Neuron (in vitro differentiated cells): ENCODE results near the gene ZC2HC1B.

Experiments used
- H2AFZ ChIP-seq: one replicate; pipeline ENCODE4 v1.6.1; 2013; ENCODE audit warnings: low read depth, mild to moderate bottlenecking, inconsistent platforms, low read length, moderate library complexity
- H3K27me3 ChIP-seq: one replicate; pipeline ENCODE4 v1.6.1; 2013; ENCODE audit warnings: low read length; ENCODE audit not compliant: insufficient read depth
- H3K36me3 ChIP-seq: one replicate; pipeline ENCODE4 v1.6.1; 2013; ENCODE audit warnings: low read length; ENCODE audit not compliant: insufficient read depth
- H3K4me1 ChIP-seq: one replicate; pipeline ENCODE4 v1.6.1; 2013; ENCODE audit warnings: low read length; ENCODE audit not compliant: insufficient read depth
- H3K4me3 ChIP-seq: 2 replicates; pipeline ENCODE4 v1.5.1; 2013; ENCODE audit warnings: mild to moderate bottlenecking, low read length, moderate library complexity
- H3K9me3 ChIP-seq: one replicate; pipeline ENCODE4 v1.6.1; 2013; ENCODE audit warnings: low read length

The ZC2HC1B gene, protein sequence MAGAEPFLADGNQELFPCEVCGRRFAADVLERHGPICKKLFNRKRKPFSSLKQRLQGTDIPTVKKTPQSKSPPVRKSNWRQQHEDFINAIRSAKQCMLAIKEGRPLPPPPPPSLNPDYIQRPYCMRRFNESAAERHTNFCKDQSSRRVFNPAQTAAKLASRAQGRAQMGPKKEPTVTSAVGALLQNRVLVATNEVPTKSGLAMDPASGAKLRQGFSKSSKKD

DNA sequence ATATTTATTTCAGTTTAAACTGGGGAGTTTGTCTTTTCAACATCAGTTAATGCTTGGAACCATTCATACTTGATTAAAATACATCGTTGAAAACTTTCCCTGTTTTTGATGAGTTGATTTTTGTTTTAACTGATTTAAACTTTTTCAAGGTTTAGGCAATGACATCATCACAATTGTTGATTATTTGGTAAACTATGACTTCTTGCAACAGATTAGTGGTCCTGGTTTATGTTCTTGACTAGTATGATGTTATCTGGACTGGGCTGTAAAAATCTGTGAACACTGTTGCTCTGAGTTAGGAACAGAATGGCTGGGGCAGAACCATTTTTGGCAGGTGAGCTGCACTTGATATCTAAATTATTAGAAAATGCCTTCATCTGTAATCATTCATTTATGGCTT, at the start of gene ZC2HC1B:
TSS of gene ZC2HC1B (plus strand) at position 241 of the 400 bp plus-strand sequence. CDS start at position 307, 66 bp downstream.
- H2AFZ ChIP-seq, result no peak within 1 kb of the TSS
- H3K4me1 ChIP-seq, result no peaks in the 10 kb centered on the region
- H3K36me3 ChIP-seq, result peaks cover 41% of the 10 kb centered on the region
- H3K9me3 ChIP-seq, result peaks cover 1% of the 10 kb centered on the region
- H3K4me3 ChIP-seq, result no peak within 1 kb of the TSS
- no peaks in the 10 kb centered on the region for H3K27me3 ChIP-seq

DNA sequence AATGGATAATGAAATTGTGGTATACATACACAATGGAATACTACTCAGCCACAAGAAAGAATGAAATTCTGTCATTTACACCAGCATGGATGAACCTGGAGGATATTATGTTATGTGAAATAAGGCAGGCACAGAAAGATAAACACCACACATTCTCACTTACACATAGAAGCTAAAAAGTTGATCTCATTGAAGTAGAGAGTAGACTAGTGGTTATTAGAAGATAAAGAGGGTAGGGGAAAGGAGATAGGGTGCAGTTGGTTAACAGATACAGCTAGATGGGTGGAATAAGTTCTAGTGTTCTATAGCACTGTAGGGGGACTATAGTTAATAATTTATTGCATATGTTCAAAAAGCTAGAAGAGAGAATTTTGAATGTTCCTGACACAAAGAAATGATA, 46.7 kb upstream of the ZC2HC1B start:
- Histone ChIP-seq H3K27me3 (no peaks in the 10 kb centered on the region), H3K9me3 (no peaks in the 10 kb centered on the region), H3K36me3 (no peaks in the 10 kb centered on the region), H3K4me3 (no peak overlapping the region), H2AFZ (no peak overlapping the region), H3K4me1 (peaks cover 4% of the 10 kb centered on the region)

DNA sequence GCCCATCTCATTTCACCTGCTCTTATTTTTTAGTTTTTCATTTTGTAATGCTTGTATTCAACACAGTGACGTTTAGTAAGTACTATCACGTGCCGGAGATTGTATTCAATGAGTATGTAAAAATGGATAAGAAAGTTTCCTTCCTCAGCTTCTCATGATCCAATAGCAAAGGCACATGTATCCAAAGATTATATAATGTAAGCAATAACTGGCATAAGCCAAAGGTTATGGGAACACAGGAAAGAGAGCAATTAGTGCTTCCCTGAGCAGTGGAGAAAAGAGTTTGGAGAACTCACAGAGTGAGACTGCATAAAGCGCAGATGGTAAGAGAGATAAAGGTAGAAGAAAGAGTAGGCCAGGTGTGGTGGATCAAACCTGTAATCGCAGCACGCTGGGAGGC, 42.9 kb upstream of the ZC2HC1B start:
- Histone ChIP-seq H3K9me3 (no peaks in the 10 kb centered on the region), H3K36me3 (peaks cover 3% of the 10 kb centered on the region), H3K4me1 (no peaks in the 10 kb centered on the region)

DNA sequence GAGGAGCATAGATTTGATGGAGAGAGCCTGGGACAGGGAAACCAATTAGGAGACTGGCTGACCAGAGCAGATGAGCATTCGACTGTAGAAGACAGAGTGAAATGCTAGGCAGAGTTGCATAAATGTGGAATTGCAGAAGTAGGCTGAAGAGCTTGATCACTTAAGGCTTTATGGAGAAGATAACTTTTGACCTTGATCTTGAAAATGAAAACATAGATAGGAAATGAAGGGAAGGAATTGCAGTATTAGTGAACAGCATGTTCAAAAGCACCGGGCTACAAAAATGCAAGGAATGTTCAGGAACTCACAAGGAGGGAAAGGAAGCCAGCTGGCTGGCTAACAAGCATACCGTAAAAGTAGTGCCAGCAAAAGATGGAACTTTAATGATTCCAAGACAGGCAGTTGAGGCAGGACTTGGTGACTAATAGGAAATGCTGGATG, 41.7 kb upstream of the ZC2HC1B start:
- H3K4me1 ChIP-seq, result no peaks in the 10 kb centered on the region
- peaks cover 3% of the 10 kb centered on the region for H3K36me3 ChIP-seq
- no peak overlapping the region for H3K4me3 ChIP-seq
- no peak overlapping the region for H2AFZ ChIP-seq
- H3K27me3 ChIP-seq, result no peaks in the 10 kb centered on the region
- no peaks in the 10 kb centered on the region for H3K9me3 ChIP-seq

More for the DNA sequence above, 42.9 kb upstream of the ZC2HC1B start:
- Histone ChIP-seq H3K4me3 (no peak overlapping the region), H3K27me3 (no peaks in the 10 kb centered on the region), H2AFZ (no peak overlapping the region)

DNA sequence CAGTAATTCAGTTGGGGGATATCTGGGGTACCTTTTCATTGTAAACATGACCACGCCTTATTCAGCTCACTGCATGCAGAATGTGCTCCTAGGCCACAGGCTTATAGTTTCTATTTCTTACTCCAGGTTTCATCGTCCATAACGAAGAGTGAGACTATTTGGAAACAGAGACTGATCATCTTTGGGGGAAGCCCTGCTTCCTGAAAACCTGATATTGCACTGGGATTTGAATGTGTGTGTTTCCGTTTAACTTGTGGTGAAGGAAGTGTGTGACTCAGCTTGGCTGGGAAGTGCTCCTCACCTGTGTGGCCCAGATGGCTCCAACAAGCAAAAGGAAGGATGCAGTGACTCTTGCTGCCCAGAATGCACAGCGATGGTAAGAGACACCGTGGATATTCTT, 40.7 kb upstream of the ZC2HC1B start:
- no peaks in the 10 kb centered on the region for H3K4me1 ChIP-seq
- H3K36me3 ChIP-seq, result peaks cover 3% of the 10 kb centered on the region
- H3K4me3 ChIP-seq, result no peak overlapping the region

DNA sequence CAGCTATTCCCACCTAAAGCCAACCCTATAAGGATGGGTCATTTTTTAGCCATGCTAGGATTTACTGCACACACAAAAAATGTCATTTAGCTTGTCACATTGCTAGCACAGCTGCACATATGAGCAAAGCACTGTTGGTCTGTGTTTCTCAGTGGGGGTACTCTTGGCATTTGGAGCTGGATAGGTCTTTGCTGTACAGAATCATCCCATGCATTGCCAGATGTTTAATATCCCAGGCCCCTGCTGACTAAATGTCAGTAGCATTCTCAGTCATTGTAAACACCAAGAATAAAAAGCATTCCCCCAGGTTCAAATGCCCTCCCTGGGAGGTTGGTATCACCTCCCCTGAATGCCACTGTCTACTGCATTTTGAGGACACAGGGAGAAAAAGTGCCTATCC, 35.7 kb upstream of the ZC2HC1B start:
- Histone ChIP-seq H3K4me3 (no peak overlapping the region), H3K36me3 (peaks cover 3% of the 10 kb centered on the region), H2AFZ (no peak overlapping the region), H3K4me1 (no peaks in the 10 kb centered on the region), H3K27me3 (no peaks in the 10 kb centered on the region), H3K9me3 (no peaks in the 10 kb centered on the region)

More for the DNA sequence above, 40.7 kb upstream of the ZC2HC1B start:
- H3K9me3 ChIP-seq, result no peaks in the 10 kb centered on the region
- H3K27me3 ChIP-seq, result no peaks in the 10 kb centered on the region
- H2AFZ ChIP-seq, result no peak overlapping the region

DNA sequence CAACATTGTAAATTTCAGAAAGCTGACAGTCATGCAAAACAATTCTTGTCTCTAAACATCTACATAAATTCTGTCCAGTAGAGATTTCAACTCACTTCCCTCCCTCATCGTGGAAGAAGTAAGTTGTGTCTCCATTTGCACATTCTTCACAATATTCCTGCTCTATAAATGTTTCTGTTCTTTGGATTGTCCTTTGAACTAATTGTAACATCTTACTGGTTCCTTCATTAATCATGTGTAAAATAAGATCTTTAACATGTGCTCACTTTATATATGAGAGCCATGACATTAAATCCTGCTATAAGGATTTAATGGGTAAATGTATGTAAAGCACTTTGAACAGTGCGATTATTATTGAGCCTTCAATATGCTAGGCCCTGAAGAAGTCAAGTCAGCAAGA, 28.1 kb upstream of the ZC2HC1B start:
- Histone ChIP-seq H3K4me3 (no peak overlapping the region), H3K36me3 (no peaks in the 10 kb centered on the region), H2AFZ (no peak overlapping the region), H3K4me1 (no peaks in the 10 kb centered on the region), H3K27me3 (no peaks in the 10 kb centered on the region), H3K9me3 (no peaks in the 10 kb centered on the region)

DNA sequence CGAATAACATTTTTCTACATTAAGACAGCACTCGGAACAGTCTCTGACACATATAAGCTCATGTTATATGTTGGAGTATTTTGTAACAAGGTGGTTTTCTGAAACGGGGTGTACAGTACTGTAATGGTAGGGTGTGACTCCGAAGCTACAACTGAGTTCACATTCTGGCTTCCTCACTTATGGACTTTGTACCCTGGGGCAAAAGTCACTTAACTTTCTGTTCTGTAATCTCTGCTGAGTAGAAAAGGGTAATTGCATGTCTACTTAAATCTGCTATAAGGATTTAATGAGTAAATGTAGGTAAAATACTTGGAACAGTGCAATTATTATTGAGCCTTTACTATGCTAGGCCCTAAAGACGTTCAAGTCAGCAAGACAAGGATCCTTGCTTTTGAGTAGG, 25.9 kb upstream of the ZC2HC1B start:
- no peaks in the 10 kb centered on the region for H3K36me3 ChIP-seq
- no peaks in the 10 kb centered on the region for H3K9me3 ChIP-seq
- H3K4me1 ChIP-seq, result peaks cover 3% of the 10 kb centered on the region
- H2AFZ ChIP-seq, result no peak overlapping the region
- H3K27me3 ChIP-seq, result no peaks in the 10 kb centered on the region
- no peak overlapping the region for H3K4me3 ChIP-seq

DNA sequence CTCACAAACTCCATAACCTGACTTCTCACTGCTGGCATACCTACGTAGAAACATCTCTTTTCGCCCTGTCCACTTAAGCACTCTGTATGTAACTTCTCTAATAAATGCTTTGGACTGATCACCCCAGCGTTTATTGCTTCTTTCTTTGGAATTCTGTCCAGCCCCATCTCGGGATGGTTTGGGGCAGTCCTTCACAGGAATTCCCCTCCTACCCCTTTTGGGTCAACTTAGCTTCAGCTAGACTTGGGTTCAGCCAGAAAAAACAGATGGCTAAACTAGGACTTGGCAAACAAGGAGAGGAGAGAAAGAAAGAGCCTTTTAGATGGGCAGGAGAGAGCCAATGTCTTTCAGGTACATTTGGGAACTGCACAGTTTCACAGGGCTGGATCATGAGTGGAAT, 25.1 kb upstream of the ZC2HC1B start:
- Histone ChIP-seq H3K4me1 (peaks cover 7% of the 10 kb centered on the region), H2AFZ (no peak overlapping the region), H3K27me3 (no peaks in the 10 kb centered on the region), H3K4me3 (no peak overlapping the region), H3K36me3 (no peaks in the 10 kb centered on the region), H3K9me3 (no peaks in the 10 kb centered on the region)

DNA sequence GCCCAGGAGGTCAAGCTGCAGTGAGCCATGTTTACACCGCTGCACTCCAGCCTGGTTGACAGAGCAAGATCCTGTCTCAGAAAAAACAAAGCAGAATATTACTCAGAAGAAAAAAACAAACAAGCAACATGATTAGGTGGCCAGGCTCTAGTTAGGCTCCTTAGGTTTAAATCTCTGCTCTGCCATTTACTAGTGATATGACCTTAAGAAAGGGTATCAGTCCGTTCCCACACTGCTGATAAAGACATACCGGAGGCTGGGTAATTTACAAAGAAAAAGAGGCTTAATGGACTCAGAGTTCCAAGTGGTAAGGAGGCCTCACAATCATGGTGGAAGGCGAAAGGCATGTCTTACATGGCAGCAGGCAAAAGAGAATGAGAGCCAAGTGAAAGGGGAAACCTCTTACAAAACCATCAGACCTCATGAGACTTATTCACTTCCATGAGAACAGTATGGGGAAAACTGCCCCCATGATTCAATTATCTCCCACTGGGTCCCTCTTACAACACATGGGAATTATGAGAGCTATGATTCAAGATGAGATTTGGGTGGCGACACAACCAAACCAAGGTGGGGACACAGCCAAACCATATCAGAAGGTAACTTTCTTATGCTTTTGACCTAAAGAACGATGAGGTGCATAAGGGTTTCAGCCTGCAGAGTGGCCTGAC, 23.5 kb upstream of the ZC2HC1B start:
- peaks cover 11% of the 10 kb centered on the region for H3K36me3 ChIP-seq
- H3K4me1 ChIP-seq, result peaks cover 11% of the 10 kb centered on the region
- H3K9me3 ChIP-seq, result no peaks in the 10 kb centered on the region
- no peak overlapping the region for H3K4me3 ChIP-seq
- no peaks in the 10 kb centered on the region for H3K27me3 ChIP-seq
- no peak overlapping the region for H2AFZ ChIP-seq

DNA sequence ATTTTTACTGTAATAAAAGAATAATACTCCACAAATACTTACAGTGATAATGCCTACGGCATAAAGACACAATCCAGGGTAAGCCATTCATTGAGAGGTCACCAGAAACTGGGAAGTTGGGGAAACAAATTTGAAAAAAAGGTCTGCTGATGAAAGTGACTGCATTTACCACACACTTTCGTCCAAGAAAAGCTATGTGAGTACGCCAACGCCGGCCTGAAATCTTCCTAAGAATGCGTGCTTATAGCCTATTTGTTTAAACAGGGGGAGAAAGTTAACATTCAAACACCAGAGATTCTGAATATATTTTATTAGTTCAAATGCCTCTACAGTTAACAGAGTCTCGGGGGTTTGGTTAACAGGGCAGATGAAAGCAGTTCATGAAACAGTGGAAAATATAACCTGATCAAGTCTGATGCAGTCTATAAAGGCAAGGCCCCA, 21.8 kb upstream of the ZC2HC1B start:
- Histone ChIP-seq H3K4me1 (peaks cover 11% of the 10 kb centered on the region), H3K36me3 (peaks cover 28% of the 10 kb centered on the region), H3K4me3 (peak overlapping the region; percentile 94), H3K9me3 (no peaks in the 10 kb centered on the region), H3K27me3 (no peaks in the 10 kb centered on the region), H2AFZ (peak overlapping the region; percentile 91)

DNA sequence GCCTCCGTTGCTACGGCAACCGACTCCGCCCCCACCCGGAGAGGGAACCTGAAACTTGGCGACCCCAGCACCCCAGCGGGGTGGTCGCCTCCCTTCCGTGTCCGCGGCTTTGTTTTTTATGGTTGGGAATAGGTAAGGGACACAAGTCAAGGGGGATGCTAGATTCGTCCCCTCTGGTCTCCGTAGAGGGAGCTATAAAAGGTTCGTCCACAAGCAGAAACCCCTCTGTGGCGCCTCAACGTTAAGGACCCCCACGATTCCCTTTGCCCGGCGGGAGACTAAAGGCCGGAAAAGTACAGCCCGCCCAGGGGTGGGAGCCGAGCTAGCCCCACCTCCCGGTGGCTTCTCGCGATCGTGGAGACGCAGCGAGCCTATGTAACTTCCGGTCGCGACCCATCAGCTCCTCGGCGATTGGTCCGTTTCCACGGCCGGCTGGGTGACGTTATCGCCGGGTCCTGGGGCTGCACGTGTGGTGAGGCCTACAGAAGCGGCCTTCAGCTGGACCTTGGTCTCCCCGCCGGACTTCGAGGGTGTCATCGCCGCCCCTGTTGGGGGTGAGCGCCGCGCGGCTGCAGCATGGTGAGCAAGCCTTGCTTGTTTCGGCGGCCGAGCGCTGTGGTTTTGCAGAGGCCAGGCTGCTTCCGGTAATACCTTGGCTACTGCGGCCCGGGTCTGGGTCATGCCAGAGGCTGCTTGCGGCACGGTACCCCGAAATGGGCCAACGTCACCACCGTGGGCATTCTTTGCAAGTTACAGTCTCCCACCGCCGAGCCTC, 21.2 kb upstream of the ZC2HC1B start, which contains the start of gene LTV1:
TSS of gene LTV1 (plus strand) at position 437 of the 775 bp plus-strand sequence. CDS start at position 577, 140 bp downstream.
- Histone ChIP-seq H3K4me1 (peaks cover 11% of the 10 kb centered on the region), H2AFZ (peak within 1 kb of the TSS; percentile 91), H3K27me3 (no peaks in the 10 kb centered on the region), H3K4me3 (peak within 1 kb of the TSS; percentile 94), H3K36me3 (peaks cover 32% of the 10 kb centered on the region), H3K9me3 (no peaks in the 10 kb centered on the region)

DNA sequence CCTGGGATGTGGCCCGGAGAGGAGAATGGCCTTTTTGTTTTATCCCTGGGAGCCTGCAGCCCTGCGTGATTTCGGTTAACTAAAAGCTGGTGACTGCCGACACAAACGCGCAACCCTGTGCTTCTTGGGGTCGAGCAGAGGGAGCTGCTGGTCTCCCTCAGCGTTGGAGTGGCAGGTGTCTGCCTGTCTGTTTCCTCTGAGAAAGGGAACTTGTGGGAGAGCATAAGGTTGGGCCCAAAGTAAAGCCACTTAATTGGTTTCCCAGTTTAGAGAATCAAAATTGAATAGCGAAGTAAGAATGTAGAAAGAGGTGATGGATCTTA, 20.6 kb upstream of the ZC2HC1B start:
- H3K36me3 ChIP-seq, result peaks cover 37% of the 10 kb centered on the region
- no peaks in the 10 kb centered on the region for H3K27me3 ChIP-seq
- peak overlapping the region; percentile 94 for H3K4me3 ChIP-seq
- peaks cover 11% of the 10 kb centered on the region for H3K4me1 ChIP-seq
- H3K9me3 ChIP-seq, result no peaks in the 10 kb centered on the region
- H2AFZ ChIP-seq, result peak overlapping the region; percentile 91
